ENCODE results near the gene SEPTIN10. TPM values are rescaled to one million over a fixed set of nuclear protein-coding genes. Genes with fewer than 3 reads are reported as not detected.

SEPTIN10 gene
- total and polyA plus RNA-seq, 2 of the 8 experiments (the other 6 are each of a cell fraction or from before 2014, with no cell fraction given), result 23.7 to 101 TPM

DNA sequence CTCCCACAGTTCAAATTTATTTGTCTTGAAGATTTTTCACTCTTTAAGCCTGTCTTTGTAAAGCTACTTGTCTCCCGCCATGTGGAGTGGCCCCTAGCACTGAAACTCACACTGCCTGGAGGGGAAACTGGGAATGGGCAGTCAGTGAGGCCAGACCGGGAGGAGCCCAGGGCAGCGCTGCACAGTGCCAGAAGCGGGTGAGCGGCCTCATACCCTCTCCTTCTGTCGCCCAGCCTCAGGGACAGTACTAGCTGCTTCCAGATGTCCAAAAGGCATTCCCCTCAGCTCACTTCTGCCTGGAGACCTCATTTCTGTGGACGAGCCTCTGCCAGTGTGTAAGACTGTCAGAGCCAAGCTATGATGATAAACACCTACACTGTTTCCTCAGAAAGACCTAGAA, 79.9 kb downstream of the SEPTIN10 start (continued):
- TF ChIP-seq, protein P1, sequence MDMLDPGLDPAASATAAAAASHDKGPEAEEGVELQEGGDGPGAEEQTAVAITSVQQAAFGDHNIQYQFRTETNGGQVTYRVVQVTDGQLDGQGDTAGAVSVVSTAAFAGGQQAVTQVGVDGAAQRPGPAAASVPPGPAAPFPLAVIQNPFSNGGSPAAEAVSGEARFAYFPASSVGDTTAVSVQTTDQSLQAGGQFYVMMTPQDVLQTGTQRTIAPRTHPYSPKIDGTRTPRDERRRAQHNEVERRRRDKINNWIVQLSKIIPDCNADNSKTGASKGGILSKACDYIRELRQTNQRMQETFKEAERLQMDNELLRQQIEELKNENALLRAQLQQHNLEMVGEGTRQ (IDR thresholded peaks at IDR 0.05; ENCODE audit: low read length), result no peak
- TF ChIP-seq SP2 (IDR thresholded peaks at IDR 0.05; ENCODE audit: low read length) (no peak), CBX8 (IDR thresholded peaks at IDR 0.05; ENCODE audit: borderline replicate concordance, low read depth, low read length) (no peak)

Measured in H1 (cell line).